IPS DF 4.7 (cell line): ENCODE data around the gene FBLN1.
"Not testable (repeated sequence)": the region's sequence is repeated elsewhere in the genome, so short reads cannot be mapped to it uniquely, and the experiment has no call there.

Experiments
- DNase-seq: peaks from one replicate; pipeline ENCODE4 v3.0.0-alpha.2; 2013; ENCODE audit warnings: low spot score; ENCODE audit errors: extremely low read depth

Gene FBLN1

DNA sequence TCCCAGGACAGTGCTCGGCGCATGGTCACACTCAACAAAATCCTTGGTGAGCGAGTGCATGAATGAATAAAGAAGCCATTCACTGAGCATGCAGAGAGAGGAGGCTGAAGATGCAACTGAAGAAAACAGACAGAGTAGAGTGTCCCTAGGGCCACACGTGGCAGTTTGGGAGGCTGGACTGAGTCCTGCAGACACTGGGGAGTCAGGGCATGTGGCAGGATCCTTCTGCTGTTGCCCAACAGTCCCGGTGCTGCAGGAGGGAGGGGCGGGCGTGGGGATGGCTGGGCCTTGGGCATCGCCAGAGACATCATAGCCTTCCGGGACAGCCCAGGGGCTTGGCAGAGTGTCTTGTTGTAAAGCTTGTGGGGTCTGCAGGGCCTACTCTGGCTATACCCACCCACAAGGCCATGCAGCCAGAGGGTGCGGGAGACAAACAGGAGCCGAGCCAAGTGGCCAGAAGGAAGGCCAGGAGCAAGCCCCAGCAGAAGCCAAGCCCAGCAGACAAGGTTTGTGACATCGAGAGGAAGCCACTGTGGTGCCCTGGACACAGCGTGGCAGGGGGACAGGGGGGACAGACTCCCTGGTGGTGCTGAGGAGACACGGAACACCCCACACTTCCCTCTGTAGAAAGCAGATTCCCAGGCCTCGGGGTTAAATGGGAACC, 26.7 kb upstream of the FBLN1 start:
- no peak for DNase-seq

DNA sequence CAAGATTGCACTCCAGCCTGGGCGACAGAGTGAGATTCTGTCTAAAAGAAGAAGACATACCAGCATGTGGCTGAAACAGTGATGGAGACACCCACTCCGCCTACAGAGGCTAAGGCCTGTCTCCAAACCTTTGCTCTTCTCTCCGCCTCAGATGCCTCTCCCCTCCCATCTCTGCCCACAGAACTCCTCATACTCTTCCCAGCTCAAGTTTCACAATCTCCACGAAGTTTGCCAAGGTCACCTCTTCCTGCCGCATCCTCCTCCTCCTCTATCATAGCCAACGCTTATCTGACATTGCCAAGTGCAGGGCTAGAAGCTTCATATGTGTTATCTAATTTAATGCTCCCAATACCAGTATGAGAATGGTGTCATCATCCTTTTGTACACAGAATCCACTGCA, 25.9 kb upstream of the FBLN1 start:
- DNase-seq, result no peak

DNA sequence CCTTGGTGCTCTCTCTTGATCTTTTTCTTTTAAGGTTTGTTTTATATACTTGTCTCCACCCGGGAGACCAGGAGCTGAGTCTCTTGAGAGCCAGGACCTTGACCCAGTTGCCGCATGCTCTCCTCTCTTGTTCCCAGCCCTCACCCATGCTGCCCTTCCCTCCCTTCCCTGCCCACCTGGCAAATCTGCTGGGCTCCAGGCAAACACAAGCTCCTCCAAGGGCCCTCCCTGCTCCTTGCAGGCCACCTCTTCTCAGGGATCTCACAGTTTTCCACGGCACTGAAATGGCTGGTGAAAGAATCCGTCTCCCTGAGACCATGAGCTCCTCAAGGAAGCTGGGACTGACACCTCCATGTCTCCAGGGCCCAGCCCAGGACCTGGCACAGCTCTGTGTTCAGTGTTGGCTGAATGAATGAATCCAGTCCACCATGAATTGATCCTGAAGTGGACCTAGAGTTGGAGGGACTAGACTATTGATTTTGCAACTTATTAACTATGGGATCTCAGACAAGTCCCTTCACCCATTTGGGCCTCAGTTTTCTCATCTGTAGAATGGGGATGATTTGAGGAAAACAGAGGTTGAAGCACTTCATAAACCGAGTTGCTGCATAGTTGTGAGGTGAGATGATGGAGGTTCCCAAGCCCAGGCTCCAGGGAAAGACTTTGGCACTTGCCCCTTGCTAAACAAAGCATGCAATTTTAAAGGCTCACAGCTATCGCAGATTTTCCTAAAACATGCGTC, 25.1 kb upstream of the FBLN1 start:
- DNase-seq, result no peak

DNA sequence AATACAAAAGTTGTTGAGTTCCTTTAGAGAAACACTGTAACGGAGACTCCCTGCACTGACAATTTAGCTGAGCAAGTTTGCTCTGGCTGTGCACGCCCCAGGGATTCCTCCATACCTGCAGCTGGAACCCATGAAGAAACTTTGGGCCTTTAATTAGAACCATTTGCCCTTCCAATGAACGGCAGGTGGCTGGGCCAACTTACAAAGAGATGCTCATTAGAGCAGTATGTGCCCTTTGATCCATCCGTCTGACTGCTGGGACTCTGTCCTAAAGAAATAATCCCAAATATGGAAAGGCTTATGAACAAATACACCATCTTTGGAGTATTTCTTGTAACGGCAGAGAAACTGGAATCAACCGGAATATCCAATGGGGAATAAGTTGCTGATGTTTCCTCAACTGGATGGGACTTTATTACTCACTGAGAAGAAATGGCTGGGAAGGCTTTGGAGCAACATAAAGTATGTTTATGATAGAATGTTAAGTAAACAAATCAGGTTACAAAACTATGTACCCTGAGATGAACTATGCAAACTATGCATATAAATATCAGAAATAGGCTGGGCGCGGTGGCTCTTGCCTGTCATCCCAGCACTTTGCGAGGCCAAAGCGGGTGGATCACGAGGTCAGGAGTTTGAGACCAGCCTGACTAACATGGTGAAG, 24.4 kb upstream of the FBLN1 start:
- DNase-seq, result no peak

DNA sequence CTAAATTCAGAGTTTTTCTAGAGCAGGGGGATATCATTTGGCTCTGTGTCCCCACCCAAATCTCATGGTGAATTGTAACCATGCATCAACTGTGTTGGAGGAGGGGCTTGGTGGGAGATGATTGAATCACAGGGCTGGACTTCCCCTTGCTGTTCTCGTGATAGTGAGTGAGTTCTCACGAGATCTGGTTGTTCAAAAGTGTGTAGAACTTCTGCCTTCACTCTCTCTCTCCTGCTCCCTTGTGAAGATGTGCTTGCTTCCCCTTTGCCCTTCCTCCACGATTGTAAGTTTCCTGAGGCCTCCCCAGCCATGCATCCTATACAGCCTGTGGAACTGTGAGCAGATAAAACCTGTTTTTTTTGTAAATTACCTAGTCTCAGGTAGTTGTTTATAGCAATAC, 22.0 kb upstream of the FBLN1 start:
- DNase-seq, result no peak

DNA sequence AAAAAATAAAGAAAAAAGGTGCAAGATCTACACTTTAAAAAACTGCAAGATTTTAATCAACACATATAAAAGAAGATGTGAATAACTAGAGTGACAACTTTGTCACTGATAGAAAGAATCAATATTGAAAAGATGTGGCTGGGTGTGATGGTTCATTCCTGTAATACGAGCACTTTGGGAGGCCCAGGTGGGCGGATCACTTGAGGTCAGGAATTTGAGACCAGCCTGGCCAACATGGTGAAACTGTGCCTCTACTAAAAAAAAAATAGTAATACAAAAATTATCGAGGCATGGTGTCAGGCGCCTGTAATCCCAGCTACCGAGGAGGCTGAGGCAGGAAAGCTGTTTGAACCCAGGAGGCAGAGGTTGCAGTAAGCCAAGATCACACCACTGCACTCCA, 21.0 kb upstream of the FBLN1 start:
- DNase-seq, result no peak

DNA sequence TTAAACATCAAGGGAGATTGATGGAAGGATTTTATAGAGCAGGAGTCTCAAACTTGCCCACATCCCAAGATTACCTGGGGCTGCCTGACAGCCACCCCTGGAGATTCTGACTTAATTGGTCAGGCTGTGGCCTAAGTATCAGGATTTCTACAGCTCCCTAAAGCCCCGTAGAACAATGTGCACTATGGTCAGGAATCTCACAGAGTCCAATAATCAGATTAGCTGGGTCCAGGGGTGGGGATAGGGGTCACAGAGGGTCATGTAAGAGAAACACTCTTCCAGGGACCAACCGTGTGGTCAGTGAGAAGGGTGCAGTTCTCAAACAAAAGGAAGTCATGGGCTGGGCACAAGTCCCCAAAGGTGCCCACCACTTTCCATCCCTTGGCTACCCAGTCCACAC, 20.5 kb upstream of the FBLN1 start:
- no peak for DNase-seq

DNA sequence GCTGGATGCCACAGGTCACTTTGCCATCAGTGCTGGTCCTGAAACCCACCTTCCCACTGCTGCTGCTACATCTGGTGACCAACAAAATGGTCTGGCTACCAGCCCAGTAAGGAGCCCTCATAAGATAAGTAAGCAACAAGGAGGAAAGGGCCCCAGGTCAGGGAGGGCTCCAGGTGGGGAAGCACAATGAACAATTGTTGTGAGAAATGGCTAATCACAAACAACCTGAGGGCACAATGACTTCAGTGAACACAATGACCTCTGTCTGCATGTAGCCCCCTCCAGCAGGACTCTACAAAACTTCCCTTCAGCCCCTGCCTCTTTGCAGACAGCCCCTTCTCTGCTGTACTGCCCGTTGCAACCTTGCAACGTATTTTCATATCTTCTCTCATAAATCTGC, 19.4 kb upstream of the FBLN1 start:
- DNase-seq, result no peak

DNA sequence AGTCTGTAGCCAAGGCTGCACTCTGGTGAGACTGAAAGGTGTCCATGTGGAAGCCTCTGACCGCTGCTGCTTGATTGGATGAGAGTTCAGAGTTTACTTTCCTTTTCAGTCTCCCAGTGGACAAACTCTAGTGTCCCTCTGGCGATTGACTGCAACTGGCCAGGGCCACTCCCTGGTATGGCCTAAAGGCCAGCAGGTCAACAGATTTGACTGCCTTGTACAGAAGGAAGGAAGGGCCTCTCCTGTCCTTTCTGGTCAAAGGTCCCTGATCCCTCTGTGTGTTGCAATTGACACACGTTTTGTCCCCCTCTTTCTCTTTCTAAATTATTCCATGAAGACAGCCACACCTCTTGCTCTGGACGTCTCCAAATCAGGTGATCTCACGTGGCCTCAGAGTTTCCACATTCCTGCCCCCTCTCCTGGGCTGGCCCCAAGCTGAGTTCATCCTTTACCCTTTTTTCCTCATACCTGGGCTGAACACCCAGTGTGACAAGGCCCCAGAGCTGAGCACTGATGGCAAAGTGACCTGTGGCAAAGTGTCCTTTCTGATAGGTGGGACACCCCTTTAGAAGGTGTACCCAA, 18.7 kb upstream of the FBLN1 start:
- no peak for DNase-seq

DNA sequence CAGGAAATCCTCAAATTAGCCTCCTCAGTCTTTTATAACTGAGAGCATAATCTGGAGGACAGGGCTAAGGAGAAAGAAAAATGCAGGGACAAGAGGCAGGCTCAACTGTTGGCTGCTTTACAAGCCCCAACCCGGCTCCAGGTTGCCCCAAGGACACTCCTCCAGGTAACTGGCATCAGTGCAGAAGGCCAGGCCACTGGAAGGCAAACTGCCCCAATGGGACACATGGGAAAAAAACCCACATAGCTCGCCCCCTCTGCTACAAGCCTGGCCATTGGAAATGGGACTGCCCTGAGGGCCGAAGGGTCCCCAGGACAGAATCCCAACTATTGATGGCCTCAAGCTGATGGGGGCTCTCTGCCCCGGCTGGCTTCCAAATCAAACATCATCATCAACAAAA, 17.9 kb upstream of the FBLN1 start:
- DNase-seq, result no peak

DNA sequence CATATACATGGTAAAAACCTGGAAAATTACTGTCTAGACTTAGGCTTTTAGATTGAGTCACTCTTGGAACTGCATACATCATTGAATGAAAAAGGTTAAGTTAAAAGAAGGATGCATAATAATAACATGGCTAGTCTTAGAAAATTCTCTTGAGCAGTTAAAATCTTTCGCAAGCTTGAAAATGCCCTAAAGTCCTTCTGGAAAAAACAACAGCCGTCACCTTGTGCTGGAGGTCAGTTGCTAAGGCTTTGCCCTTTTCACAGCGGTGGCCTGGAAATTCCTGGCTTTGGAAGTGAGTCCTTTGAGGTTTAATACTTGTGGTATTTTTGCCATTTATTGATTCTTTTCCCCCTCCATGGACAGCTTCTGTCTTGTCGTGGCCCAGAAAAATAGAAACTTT, 17.4 kb upstream of the FBLN1 start:
- no peak for DNase-seq

DNA sequence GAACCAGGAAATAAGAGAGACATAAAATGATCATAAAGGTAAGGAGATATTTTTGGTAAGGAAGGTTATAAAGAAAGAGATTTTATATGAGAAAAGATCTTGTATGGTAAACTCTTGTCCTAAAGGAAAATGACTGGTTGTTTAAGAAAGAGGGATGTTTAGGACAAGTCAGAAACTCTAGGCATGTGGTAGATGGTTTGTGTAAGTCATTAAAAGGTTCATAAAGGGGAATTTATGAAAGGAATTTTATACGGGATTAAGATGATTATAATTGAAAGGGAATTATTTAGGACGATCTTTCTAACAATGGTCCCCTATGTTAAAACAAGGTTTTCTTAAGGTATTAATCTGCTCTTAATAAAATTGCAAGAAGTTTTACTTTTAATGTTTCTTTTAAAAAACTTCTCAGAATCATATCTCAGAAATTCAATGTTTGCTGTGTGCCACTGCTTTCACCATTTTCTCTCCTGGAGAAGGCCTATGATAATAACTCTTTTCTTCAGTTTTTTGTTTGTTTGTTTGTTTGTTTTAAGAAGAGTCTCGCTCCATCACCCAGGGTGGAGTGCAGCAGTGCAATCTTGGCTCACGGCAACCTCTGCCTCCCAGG, 13.8 kb upstream of the FBLN1 start:
- DNase-seq, result no peak

DNA sequence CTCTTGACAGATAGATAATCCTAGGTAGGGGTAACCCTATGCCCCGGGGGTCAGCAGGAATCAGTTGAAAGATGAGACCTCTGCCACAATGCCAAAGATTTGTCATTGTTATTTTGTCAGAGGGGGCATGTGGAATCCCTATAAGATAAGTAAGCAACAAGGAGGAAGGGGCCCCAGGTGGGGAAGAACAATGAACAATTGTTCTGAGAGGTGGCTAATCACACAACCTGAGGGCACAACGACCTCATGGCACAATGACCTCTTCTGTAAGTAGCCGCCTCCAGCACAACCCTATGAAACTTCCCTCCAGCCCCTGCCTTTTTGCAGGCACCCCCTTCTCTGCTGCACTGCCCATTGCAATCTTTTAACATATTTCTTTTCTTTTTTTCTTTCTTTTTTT, 11.8 kb upstream of the FBLN1 start:
- no peak for DNase-seq

DNA sequence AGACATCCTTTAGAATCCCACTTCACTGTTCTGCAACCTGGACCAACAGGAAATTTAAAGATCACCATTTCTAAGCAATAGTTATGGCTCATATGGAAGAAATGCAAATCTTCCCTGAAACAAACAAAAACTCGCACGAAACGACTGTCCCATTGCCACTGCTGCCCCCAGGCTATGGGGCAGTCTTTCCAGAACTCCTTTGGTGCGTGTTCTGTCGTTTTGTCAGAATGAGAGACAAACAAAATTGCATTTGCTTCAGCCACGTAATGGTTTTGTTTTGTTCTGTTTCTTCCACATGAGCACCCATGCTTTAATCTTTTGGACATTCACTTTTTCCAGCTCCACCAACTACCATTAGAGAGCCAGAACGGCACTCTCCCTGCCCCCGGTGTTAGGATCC, 10.8 kb upstream of the FBLN1 start:
- DNase-seq, result no peak

DNA sequence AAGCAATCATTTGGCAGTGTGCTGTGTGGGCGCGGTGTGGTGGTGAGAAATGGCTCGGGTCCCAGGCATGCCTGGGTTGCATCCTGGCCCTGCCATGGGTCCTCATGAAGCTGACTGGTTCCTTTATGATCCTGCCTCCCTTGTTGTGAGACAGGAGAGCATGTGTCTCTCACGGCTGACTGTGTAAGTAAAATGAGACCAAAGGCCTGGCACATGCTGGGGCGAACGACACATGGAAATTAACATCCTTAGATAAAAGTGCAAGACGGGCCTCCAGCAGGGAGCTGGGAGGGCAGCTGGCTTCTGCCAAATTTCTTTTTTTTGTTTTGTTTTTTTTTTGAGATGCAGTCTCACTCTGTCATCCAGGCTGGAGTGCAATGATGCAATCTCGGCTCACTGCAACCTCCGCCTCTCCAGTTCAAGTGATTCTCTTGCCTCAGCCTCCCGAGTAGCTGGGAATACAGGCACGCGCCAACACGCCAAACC, 9.4 kb upstream of the FBLN1 start:
- DNase-seq, result no peak

DNA sequence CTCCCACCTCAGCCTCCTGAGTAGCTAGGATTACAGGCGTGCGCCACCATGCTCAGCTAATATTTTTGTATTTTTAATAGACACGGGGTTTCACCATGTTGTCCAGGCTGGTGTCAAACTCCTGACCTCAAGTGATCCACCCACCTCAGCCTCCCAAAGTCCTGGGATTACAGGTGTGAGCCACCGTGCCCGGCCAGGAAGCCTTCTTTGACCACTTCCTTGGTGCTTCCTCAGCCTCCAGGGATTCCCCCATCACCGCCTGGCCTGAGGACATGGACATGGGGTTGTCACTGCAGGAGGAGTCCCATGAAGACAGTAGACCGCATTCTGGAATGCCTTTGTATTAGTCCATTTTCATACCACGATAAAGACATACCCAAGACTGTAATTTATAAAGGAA, 8.4 kb upstream of the FBLN1 start:
- not testable (repeated sequence) for DNase-seq

DNA sequence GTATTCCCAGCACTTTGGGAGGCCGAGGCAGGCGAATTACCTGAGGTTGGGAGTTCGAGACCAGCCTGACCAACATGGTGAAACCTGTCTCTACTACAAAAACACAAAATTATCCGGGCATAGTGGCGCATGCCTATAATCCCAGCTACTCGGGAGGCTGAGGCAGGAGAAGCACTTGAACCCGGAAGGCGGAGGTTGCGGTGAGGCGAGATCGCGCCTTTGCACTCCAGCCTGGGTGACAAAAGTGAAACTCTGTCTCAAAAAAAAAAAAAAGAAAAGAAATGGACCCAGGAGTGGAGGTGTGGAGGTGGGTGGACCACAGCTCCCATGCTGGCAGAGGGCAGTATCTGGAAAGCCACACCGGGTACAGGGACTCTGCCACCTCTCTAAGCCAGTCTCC, 7.1 kb upstream of the FBLN1 start:
- not testable (repeated sequence) for DNase-seq

DNA sequence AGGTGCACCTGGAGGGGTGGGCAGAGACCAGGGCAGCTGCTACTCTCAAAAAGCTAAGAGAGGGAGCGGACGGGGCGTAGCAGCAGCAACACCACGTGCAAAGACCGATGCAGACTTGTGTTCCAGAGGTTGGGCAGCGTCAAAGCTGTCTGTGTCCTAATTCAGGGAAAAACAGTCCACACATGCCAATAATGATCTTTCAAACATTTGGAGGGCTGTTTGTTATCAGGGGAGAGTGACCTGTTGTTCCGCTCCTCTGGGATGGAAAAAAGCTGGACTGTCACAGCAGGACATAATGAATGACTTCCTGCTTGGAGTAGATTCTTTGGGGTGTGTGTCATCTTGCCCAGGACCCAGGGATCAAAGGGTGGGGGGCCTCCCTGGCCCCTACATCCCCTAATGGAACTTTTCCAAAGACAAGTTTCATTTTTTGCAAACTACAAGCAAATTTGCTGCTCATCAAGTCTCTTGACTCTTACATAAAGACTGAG, 6.2 kb upstream of the FBLN1 start:
- no peak for DNase-seq

DNA sequence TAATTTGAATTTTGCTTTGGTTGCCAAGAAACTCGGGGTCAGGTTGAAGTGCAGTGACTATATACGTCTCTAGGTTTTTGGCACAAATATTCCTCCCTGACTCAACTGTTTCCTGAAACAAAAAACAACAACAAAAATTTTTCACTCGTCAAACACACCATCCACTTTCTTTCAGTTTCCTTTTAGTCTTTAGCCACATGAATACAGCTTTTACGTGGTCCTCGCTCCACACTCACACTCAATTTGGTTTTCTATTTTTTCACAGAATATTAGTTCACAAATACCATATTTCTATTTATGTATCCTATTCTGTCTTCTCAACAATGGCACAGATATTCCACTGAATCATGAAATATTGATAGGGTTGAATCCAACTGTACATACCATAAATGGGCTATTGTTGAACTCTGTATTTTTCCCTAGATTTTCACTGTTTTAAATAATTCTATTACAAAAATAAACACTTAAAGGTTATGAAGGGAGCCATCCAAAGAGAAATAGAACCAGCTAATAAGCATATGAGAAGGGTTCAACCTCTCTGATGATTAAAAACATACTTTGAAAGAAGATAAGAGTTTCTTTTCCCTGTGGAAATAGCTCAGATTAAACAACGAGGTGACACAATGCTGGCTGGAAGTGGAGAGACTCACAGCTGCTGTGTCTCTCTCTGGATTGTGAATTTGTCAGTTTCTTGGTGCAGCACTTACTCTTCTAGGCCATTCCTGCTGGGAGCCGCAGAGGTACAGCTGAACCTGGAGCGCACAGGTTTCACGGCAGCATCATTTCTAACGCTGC, 5.1 kb upstream of the FBLN1 start:
- no peak for DNase-seq

DNA sequence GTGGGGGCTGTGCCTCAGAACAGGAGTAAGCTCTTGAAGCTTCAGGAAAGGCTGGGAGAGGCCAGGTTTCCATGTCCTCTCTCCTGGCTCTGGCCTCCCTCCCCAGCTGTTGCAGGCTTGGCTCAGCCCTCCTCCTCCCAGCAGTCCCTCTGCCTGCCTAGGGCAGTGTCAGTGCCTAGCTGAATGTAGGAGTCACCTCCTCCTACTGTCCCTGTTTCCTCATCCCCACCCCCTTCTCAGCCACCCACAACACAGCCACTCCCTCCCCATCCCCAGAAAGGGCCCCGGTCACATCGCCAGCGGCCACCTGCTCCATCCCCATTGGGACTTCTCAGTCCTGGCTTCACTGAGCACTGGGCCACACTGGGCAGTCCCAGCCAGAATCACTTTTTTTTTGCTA, 2.9 kb upstream of the FBLN1 start:
- no peak for DNase-seq
